Endometrial microvascular endothelial cells (primary cell): ENCODE data around the gene ANKFN1. TPM values are rescaled to one million over a fixed set of nuclear protein-coding genes. Genes with fewer than 3 reads are reported as not detected.

Source experiments
- in situ Hi-C: cut with HindIII; loops from 2 replicates; pipeline ENCODE4 v1.10.0; 2017; ENCODE audit warnings: low sequenced_read_pairs, low pct_unique_long_range_greater_than_20kb; ENCODE audit errors: inconsistent ontology term
- total RNA-seq: library from RNA; depleted of rRNA; stranded (reverse); fragments of >200 nt; gene quantifications from one replicate; pipeline ENCODE4 v1.2.3, GENCODE V29; 2015; ENCODE audit errors: inconsistent ontology term

ANKFN1 gene
- total RNA-seq, 1 donor from 2014 or later = not detected

GRCh38 chr17:56313201-56313600, 159.9 kb downstream of the ANKFN1 start:
- in situ Hi-C loops = no loop called here

GRCh38 chr17:56314026-56314425, 160.8 kb downstream of the ANKFN1 start:
- in situ Hi-C loops = no loop called here

GRCh38 chr17:56314984-56315602, 161.8 kb downstream of the ANKFN1 start:
- in situ Hi-C loops = no loop called here

GRCh38 chr17:56316604-56317003, 163.3 kb downstream of the ANKFN1 start:
- in situ Hi-C loops = no loop called here

DNA sequence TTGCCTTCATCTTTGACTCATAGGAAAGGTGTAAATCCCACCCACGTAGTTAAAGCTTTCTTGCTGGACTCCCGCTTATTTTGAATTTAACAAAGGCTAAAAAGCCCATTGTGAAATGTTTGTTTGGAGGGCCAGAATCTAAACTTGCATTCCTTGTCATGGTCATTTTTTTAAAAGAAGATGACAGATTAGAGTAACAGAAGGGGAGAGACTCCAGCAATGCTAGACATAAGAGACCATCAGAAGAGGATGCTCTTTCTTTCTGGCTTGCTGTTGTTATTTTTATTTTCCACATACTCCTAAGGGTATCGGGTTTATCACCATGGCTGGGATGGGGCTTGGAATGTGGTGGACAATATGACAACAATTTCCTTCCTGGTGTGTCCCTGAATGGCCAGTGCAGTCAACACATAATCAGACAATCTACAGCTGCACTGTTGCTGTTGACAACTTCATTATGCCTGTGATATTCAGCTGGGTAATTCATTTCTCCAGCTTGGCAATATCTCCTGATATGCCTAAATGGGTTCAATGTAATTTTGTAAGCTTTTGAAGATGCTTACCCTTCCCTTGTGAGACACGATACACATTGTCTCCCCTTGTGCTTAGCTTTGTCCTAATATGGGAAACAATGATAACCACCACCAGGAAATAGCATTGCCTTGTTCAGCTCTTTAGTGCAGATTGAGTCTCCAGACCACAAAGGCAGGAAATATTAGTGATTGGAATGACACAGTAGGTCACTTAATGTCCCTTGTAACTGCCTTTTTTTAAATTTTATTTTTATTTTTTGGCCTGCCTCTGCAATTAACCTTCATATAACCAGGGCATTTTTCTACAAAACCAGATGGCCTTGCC, 164.3 kb downstream of the ANKFN1 start:
- in situ Hi-C loops = no loop called here

DNA sequence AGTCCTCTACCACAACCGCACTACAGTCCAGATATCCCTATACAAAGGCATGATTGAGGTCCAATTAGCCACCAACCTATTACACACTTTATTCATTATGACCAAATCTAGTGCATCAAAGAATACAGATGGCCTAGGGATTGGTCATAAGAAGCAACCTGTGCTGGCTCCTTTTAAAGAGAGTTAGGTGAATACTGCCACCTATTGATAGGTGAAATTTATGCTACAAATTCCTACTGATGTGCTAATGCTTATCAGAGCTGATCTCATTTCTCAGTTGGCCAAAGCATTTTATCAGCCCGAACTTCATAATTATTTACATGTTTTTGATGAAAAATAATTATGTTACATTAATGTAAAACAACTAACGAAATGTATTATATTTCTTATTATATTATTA, 166.3 kb downstream of the ANKFN1 start:
- in situ Hi-C loops = no loop called here

DNA sequence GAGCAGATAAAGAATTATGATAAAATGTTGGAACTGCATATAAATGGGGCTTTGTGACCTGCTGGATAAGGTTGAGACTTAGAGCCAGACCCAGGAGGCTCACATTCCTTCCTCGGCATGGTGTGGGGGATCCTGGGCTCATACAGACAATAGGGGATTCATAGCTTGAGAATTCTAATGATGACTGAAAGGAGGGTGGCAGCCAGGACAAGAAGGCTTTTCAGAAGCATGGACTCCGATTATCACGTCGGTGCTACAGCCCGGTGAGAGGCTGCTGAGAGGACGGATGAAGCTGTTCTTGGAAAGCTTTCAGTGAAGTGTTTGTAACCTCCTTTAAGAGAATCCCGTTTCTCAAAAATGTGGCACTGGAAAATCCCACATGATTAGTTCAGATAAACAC, 167.2 kb downstream of the ANKFN1 start:
- in situ Hi-C loops = no loop called here

DNA sequence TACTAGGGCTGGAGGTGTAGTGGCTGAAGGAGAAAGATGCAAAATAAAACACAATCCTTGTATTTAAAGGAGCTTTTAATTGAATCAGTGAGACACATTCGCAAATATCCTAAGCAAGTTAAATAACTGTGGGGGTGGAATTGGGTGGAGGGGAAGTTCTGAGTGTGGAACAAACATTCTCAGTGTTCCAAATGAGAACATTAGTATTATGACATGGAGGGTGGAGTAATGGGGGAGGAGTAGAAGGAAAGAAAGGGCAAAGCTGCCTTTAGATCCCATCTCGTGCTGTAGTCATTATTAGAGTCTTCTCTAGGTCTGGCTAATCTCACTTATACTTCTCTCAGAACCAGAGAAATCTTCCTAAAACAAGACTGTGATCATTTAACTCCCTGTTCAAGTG, 169.7 kb downstream of the ANKFN1 start:
- in situ Hi-C loops = no loop called here

- in situ Hi-C loops = no loop called here
These were observed 171.4 kb downstream of the ANKFN1 start for GRCh38 chr17:56324676-56325075.

- in situ Hi-C loops = no loop called here
These were observed 172.2 kb downstream of the ANKFN1 start for GRCh38 chr17:56325313-56326000.

DNA sequence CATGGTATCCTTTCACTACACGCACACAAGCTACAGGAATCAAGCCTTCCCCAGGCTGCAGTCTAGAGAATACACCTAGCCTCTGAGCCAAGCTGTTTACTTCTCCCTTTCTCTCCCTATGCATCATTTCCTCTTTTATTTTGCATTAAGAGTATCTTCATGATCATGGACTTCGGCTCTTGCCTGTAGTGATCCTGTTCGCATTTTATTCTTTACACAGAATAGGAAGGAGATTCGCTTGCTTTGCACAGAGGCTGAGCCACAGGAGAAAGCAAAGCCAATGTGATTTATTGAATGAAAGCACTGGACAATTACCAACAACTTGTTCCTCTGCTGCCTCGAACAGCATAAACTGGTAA, 172.7 kb downstream of the ANKFN1 start:
- in situ Hi-C loops = no loop called here

GRCh38 chr17:56347639-56348038, 194.4 kb downstream of the ANKFN1 start:
- in situ Hi-C loops = no loop called here

GRCh38 chr17:56350592-56350991, 197.3 kb downstream of the ANKFN1 start:
- in situ Hi-C loops = no loop called here

- in situ Hi-C loops = no loop called here
These were observed 198.4 kb downstream of the ANKFN1 start for GRCh38 chr17:56351675-56352074.

- in situ Hi-C loops = no loop called here
These were observed 205.4 kb downstream of the ANKFN1 start for GRCh38 chr17:56358651-56359050.

DNA sequence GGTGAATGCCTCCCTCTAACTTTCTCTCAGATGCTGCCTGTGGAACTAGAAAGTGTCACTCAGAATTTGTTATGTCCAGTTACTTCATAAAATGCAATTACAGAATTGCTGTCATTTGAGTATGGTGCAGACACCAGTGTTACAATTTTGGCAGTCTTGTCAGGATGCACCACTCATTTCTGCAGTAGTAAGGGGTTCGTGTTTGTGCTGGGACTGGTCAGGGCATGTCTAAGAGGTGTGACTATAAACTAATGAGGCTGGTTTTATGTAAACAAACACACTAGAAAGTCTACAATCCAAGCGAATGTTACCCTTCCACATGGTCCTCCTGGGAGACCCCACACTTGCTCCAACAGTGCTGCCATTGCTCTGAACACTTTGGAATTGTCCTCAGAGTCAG, 206.2 kb downstream of the ANKFN1 start:
- in situ Hi-C loops = no loop called here

- in situ Hi-C loops = no loop called here
These were observed 214.1 kb downstream of the ANKFN1 start for GRCh38 chr17:56367366-56367765.

- in situ Hi-C loops = no loop called here
These were observed 220.9 kb downstream of the ANKFN1 start for GRCh38 chr17:56373981-56374833.

DNA sequence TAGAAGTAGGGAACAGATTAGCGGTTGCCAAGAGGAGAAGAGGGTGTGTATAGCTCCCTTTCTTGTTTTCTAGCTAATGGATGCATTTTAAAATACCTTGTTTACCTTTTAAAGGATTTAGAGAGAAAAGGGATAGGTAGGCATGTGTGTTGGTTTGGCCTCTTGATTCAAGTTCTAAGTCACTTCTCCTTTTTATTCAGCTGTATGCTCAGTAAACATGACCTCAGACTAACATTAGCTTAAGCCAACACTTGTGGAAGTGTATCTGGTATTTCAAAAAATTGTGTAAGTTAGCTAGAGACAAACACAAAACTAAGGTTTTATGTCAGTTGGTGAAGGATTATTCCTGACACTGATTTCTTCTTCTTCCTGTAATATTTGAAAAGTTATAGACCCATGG, 236.1 kb downstream of the ANKFN1 start:
- in situ Hi-C loops = no loop called here
